ENCODE data around the gene FHAD1.

DNA sequence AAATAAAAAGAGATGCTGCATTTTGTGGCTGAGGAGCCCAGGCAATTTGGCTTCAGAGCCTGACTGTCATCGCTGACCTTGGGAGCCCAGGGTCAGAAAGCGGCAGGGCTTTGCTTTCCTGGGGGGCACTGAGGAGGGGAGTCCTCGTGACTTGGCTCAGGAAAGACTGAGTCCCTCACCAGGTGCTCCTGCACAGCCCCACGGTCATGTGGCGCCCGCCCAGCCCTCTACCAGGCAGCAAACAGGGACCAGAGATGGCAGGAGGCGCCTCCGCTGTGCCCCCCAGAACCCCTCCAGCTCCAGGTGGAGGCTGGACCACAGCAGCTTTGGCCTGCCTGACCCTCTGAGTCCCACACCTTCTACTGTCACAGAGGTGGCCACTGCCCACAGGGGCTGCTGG is 175.8 kb downstream of the FHAD1 start:
- TF ChIP-seq, protein P1, sequence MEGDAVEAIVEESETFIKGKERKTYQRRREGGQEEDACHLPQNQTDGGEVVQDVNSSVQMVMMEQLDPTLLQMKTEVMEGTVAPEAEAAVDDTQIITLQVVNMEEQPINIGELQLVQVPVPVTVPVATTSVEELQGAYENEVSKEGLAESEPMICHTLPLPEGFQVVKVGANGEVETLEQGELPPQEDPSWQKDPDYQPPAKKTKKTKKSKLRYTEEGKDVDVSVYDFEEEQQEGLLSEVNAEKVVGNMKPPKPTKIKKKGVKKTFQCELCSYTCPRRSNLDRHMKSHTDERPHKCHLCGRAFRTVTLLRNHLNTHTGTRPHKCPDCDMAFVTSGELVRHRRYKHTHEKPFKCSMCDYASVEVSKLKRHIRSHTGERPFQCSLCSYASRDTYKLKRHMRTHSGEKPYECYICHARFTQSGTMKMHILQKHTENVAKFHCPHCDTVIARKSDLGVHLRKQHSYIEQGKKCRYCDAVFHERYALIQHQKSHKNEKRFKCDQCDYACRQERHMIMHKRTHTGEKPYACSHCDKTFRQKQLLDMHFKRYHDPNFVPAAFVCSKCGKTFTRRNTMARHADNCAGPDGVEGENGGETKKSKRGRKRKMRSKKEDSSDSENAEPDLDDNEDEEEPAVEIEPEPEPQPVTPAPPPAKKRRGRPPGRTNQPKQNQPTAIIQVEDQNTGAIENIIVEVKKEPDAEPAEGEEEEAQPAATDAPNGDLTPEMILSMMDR (conservative IDR thresholded peaks at IDR 0.05 in 1 of 2, IDR thresholded peaks at IDR 0.05 in 1 of 2; ENCODE audit: extremely low read depth in 1 of 2, insufficient read depth in 1 of 2, low read depth in 1 of 2, low read length in 2 of 2): no peak
- no peak for TF ChIP-seq EZH2 (IDR thresholded peaks at IDR 0.05; ENCODE audit: borderline replicate concordance, low read length)

Data from mammary epithelial cell (primary cell).